GM23248 (cell line): ENCODE results near the gene ZNF282.
"Not testable (repeated sequence)": the region's sequence is repeated elsewhere in the genome, so short reads cannot be mapped to it uniquely, and the experiment has no call there.

Experiments
- EZH2 ChIP-seq: fragments of 200-600 bp; sonication (generic); IDR thresholded peaks from 2 replicates; pipeline ENCODE4 v1.6.1; 2018; ENCODE audit warnings: antibody characterized with exemption, mild to moderate bottlenecking; ENCODE audit not compliant: insufficient read depth, poor library complexity, severe bottlenecking
- EZH2phosphoT487 ChIP-seq: fragments of 200-600 bp; sonication (generic); IDR thresholded peaks from 2 replicates; pipeline ENCODE4 v1.6.1; 2018; ENCODE audit warnings: antibody characterized with exemption, moderate library complexity, mild to moderate bottlenecking, low read depth; ENCODE audit not compliant: insufficient read depth

DNA sequence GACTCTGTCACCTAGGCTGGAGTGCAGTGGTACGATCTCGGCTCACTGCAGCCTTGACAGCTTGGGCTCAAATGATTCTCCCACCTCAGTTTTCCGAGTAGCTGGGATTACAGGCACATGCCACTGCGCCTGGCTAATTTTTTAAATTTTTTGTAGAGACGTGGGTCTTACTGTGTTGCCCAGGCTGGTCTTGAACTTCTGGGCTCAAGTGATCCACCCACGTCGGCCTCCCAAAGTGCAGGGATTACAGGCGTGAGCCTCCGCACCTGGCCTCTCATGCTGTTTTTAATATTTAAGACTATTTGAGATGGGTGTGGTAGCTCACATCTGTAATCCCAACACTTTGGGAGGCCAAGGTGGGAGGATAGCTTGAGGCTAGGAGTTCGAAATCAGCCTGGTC lies 56.2 kb downstream of the ZNF282 start:
- not testable (repeated sequence) for TF ChIP-seq EZH2, EZH2phosphoT487
